ENCODE data around the gene RIPOR1.
A peak's percentile ranks its signal among the peaks of the same experiment; 100 is the strongest.

The RIPOR1 gene

DNA sequence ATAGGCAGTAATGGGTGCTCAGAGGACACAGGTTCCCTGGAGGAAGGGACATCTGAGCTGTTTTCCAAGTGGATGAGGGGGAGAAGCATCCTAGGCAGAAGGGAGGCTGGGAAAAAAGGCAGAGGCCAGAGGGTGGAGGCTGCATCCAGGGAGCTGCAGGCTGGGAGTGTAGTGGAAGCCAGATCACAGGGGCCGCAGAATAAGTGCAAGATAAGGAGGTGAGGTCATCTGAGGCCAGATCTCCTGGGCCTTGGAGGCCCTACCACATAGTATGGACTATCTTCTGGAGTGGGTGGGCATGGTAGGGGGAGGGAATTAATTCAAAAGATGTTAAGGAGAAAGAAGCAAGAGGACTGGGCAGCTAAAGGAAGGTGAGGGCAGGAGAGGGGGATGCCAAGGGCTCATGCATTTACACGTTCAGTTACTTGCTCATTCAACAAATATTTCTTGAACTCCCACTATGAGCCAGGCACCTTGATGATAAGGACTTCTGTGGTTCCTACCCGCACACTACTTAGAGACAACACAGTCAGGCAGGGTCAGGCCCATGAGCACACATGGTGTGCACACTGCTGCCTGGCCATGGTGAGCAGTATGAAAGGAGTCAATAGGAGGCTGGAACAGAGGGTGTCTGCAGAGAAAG is 2.4 kb upstream of the RIPOR1 start:
- no peak for TF ChIP-seq GATA1 (IDR thresholded peaks at IDR 0.05; ENCODE audit: low read depth, low read length)
- TF ChIP-seq POLR2A (IDR thresholded peaks at IDR 0.05; ENCODE audit: low read length), result peak; percentile 16
- DNase-seq, result peak; percentile 80 to 83

DNA sequence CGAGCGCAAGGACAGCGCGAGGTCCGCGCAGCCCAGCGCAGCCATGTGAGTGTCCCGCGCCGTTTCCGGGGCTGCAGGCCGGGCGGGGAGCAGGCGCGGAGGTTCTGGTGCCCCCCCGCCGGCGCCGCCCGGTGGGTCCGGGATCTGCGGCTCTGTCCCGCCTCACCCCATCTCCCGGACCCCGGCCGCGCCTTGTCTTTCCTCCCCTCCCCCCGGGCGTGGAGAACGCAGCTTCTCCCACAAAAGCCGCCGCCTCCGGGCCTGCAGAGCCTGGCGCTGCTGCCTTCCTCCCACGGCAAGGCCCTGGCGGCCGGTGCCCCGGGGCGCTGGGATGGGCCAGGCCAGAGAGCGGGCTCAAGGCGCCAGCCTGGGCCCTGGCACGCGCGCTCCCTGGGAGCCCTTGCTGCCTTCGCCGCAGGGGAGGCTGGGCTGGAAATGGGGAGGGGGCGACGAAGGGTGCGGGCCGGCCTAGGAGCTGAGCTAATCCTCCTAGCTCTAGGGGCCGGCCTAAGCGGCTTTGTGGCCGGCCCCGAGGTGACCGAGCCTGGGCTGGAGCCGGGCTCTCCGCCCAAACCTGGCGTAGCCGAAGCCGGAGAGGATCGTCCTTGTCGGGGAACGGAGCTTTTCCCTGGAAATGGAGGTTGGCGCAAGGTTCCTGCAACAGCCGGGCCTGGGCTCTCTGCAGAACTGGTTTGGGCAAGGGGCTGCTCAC is 397 bp downstream of the RIPOR1 start:
- TF ChIP-seq GATA1 (IDR thresholded peaks at IDR 0.05; ENCODE audit: low read depth, low read length), result no peak
- peak; percentile 27 for TF ChIP-seq POLR2A (IDR thresholded peaks at IDR 0.05; ENCODE audit: low read length)
- peak; percentile 65 to 72 for DNase-seq

DNA sequence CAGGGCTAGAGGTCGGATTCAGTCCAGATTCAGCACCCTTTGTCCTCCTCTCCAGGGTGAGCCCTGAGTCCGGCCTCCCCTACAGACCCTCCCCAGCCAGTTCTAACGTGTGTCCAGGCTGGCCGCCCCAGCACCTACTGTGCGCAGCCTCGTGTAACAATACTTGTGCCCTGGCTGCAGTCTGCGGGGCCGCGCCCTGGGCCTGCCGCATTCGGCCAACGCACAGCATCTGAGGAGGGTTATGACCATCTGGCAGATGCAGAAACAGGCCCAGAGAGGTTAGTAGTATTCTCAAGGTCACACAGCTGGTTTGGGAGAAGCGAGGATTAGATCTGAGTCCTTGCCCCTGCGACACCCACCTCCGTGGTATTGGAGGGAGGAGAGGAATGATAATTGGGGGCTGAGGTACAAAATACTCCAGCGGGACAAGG is 968 bp downstream of the RIPOR1 start:
- peak; percentile 48 to 61 for DNase-seq
- no peak for TF ChIP-seq POLR2A (IDR thresholded peaks at IDR 0.05; ENCODE audit: low read length)
- no peak for TF ChIP-seq GATA1 (IDR thresholded peaks at IDR 0.05; ENCODE audit: low read depth, low read length)

DNA sequence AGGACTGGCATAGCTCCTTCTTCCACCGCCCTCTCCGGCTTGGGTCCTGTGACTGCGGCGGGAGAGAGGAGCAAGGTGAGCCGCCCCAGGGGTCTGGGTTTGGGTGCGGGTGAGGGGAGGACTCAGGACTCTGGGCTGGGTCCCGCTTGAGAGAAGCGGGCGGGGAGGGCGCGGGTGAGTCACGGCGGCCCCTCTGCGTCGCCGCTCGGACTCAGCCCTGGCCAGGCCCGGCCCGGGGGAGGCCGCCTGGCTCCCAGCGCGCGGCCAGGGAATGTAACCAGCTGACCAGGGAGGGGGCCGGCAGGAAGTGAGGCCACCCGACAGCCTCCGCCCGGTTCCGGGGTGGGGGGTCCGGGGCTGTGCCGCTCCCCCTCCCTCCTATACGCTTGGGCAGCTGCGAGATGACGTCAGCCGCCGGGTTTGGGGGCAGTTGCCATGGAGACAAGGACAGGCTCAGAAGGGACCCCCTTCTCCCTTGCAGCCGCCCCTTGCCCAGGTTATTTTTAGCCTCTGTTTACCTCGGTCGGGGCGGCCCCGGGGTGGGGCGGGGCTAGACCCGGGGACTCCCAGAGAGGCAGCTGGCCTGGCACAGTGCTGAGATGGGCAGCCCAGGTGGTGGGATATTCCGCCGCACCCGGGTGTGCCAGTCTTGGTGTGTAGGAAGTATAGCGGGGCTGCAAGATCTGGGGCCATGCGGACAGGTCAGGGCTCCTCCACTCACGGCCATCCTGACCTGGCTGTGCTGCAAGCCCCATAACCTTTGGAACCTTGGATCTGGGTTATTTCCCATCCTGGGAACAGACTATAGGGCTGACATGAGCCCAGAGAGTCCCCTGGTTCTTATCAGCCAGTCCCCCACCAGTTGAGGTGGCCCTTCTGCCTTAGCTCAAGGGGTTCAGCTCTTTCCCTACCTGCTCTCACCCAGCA is 1.6 kb downstream of the RIPOR1 start:
- peak; percentile 61 to 68 for DNase-seq
- TF ChIP-seq POLR2A (IDR thresholded peaks at IDR 0.05; ENCODE audit: low read length), result peak; percentile 38
- TF ChIP-seq GATA1 (IDR thresholded peaks at IDR 0.05; ENCODE audit: low read depth, low read length), result no peak

DNA sequence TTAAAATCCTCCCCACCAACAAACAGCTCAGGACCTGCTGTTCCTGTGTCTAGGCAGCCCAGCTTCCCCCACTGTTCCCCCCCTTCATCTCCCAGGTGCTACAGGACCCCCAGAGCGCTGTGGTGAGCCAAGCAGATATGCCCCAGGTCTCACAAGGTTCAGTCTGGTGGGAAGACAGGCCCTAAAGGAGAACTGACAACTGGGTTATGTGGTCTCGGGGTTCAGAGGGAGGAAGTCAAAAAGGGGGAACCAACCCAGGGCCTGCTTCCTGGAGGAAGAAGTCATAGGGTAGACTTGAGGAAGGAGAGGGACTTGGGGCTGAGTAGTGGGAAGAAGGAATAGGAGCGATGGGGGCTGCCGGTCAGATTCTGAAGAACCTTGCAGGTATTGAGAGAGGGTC is 2.6 kb downstream of the RIPOR1 start:
- no peak for DNase-seq
- no peak for TF ChIP-seq GATA1 (IDR thresholded peaks at IDR 0.05; ENCODE audit: low read depth, low read length)
- no peak for TF ChIP-seq POLR2A (IDR thresholded peaks at IDR 0.05; ENCODE audit: low read length)

DNA sequence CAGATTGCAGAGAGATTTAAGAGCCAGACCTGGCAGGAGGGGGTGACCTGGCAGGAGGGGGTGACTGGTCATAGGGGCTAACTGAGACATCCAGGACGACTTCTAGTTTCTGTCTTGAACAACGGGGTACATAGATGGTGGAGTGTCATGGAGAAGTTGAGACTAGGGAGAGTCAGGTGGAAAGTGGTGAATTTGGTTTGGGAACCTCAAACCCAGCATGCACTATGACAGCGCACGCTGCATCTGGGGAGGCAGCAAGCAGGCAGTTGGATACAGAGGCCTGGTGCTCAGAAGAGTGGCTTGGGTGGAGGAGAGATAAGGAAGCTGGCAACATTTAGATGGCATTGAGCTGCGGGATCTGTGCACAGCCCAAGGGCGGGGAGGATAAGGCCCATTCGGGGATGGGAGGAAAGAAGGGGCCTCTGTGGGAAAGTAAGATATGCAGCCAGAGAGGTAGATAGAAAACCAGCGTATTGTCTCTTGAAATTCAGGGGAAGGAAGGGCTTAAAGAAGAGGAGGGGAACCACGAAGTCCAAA is 4.5 kb downstream of the RIPOR1 start:
- DNase-seq, result peak; percentile 81 to 90
- TF ChIP-seq GATA1 (IDR thresholded peaks at IDR 0.05; ENCODE audit: low read depth, low read length) (peak; percentile 54), POLR2A (IDR thresholded peaks at IDR 0.05; ENCODE audit: low read length) (peak; percentile 54)

DNA sequence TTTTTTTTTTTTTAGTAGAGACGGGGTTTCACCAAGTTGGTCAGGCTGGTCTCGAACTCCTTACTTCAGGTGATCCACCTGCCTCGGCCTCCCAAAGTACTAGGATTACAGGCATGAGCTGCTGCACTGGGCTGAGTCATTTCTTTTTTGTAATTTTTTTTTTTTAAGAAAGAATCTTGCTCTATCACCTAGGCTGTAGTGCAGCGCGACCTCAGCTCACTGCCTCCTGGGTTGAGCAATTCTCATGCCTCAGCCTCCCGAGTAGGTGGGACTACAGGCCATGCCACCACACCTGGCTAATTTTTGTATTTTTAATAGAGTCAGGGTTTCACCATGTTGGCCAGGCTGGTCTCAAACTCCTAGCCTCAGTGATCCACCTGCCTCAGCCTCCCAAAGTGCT is 5.4 kb downstream of the RIPOR1 start:
- peak; percentile 26 to 44 for DNase-seq

DNA sequence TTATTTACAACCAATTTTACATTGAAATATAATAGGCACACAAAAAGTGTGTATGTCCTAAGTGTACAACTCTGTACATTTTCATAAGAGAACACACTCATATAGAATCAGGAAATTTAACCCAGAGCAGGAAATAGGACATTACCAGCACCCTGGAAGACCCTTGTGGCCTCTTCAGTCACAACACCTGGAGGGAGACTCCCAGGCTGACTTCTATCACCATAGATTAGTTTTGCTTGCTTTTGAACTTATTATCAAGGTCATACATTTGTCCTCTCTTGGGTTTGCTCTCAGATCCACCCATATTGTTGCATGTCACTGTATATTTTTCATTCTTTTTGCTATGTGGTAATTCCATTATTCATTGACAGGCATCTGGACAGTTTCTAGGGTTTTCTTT is 5.8 kb downstream of the RIPOR1 start:
- peak; percentile 27 to 44 for DNase-seq
- TF ChIP-seq GATA1 (IDR thresholded peaks at IDR 0.05; ENCODE audit: low read depth, low read length), result no peak
- TF ChIP-seq POLR2A (IDR thresholded peaks at IDR 0.05; ENCODE audit: low read length), result no peak

DNA sequence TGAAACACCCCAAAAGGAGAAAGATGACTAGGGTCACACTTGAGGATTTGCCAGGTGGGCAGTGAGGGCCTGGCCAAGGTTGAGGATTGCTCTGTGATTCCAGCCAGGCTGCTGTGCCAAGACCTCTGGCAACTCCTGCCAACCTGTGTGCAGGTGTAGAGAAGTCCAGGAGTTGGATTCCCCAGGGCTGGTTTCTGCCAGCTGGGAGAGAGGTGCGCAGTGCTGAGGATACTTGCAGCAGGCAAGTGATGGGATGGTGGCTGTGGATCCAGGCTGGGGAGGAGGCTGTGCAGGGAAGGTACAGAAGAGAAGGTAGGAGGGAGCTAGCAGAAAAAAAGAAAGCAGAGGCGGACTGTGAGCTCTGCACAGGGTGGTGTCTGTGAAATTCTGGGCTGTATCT is 6.6 kb downstream of the RIPOR1 start:
- DNase-seq, result no peak

DNA sequence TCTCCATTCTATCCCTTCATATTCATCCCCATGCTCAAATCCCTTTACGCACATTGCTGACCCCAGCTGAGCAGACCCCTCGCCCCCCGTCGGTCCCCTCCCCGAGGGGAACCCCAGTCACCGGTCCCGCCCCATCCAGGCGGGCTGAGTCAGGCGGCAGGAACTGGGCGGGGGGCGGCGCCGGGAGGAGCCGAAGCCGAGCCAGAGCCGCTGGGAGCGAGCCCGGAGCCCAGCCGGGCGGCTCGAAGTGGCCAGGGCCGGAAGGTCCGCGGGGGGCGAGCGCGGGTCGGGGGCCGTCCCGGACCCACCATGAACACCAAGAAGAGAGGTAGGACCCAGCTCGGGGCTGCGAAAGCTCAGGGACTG is 8.6 kb downstream of the RIPOR1 start:
- TF ChIP-seq GATA1 (IDR thresholded peaks at IDR 0.05; ENCODE audit: low read depth, low read length) (no peak), POLR2A (IDR thresholded peaks at IDR 0.05; ENCODE audit: low read length) (no peak)
- DNase-seq, result peak; percentile 27 to 50

More for the DNA sequence above, 6.6 kb downstream of the RIPOR1 start:
- TF ChIP-seq GATA1 (IDR thresholded peaks at IDR 0.05; ENCODE audit: low read depth, low read length), result no peak
- no peak for TF ChIP-seq POLR2A (IDR thresholded peaks at IDR 0.05; ENCODE audit: low read length)

DNA sequence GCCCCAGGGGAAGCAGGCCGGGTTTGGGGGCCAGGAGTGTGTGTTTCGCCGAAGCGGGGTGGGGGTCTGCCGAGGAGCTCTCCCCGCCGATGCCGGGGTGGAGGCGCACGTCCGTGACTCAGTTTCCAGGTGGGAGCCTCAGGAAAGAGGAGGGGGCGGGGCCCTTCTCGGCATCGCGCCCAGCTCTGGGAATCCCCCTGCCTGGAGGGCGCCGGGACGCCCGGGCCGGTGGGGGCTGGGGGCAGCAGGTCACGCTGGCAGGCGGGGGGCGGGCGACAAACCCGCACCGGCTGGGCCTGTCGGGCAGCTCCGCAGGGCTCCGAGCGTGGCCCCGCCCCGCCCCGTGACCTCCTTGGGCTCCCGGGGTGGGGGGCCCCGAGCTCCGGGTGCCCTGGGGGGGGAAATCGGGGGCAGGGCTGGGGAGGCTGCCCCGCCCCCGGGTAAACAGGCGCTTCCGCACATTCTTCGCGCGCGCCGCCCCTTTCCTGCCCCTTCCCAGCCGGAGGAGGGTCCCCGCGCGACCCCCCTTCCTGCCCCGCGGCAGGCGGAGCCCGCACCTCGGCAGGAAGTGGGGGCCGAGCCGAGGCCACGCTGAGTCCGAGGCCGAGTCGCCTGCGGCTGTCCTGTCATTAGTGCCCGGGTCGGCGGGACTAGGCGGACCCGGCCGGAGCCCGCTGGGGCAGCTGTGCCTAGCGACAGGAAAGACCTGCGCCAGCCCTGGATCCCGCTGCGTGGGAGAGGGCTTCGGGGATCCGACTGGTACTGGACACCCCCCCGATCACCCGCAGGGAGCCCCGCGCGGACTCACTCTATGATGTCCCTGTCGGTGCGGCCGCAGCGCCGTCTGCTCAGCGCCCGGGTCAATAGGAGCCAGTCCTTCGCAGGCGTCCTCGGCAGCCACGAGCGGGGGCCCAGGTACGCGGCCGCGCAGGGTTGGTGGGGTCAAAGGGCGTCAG is 9.3 kb downstream of the RIPOR1 start:
- DNase-seq, result peak; percentile 57 to 61
- TF ChIP-seq POLR2A (IDR thresholded peaks at IDR 0.05; ENCODE audit: low read length), result no peak
- TF ChIP-seq GATA1 (IDR thresholded peaks at IDR 0.05; ENCODE audit: low read depth, low read length), result no peak

DNA sequence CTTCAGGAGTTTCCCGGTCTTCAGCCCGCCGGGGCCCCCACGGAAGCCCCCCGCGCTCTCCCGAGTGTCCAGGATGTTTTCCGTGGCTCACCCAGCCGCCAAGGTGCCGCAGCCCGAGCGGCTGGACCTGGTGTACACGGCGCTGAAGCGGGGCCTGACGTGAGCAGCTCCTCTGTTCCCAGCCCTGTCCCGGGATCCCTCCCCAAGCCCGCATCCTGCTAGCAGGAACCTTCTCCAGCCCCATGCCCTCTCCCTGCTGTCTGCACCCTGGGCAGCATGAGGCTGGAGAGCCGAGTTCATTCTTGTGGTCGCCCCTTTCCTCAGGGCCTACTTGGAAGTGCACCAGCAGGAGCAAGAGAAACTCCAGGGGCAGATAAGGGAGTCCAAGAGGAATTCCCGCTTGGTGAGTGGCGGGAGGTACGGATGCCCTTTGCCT is 10.1 kb downstream of the RIPOR1 start:
- TF ChIP-seq POLR2A (IDR thresholded peaks at IDR 0.05; ENCODE audit: low read length) (no peak), GATA1 (IDR thresholded peaks at IDR 0.05; ENCODE audit: low read depth, low read length) (no peak)
- no peak for DNase-seq

DNA sequence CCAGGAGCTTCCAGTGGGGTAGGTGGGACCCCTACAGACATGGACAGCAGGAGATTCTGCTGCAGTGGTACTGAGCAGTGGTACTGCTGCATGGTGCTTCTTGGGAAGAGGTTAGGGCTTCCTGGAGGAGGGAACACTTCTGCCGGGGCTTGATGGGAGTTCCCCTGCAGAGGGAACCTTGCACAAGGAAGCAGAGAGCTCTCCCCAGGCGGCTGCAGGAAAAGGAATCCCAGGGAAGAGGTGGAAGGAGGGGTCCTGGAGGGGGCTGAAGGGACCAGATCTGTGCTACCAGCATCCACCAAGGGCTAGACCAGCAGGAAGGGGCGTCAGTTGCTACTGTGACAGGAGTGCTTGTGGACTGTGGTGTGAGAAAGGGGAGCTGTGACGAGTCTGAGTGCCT is 10.6 kb downstream of the RIPOR1 start:
- DNase-seq, result no peak
- TF ChIP-seq GATA1 (IDR thresholded peaks at IDR 0.05; ENCODE audit: low read depth, low read length) (no peak), POLR2A (IDR thresholded peaks at IDR 0.05; ENCODE audit: low read length) (no peak)
